ENCODE data around the gene SIAH2.

SIAH2 gene

GRCh38 chr3:150757768-150758167 is 5.2 kb downstream of the SIAH2 start:
- TF ChIP-seq CTCF (IDR thresholded peaks at IDR 0.05; ENCODE audit: low read depth, low read length), result no peak
- DNase-seq (ENCODE audit: extremely low read depth, low read depth), result no peak

- DNase-seq (ENCODE audit: extremely low read depth, low read depth), result no peak
- no peak for TF ChIP-seq CTCF (IDR thresholded peaks at IDR 0.05; ENCODE audit: low read depth, low read length)
Observed at GRCh38 chr3:150757364-150757763, 5.6 kb downstream of the SIAH2 start.

- DNase-seq (ENCODE audit: extremely low read depth, low read depth), result no peak
- no peak for TF ChIP-seq CTCF (IDR thresholded peaks at IDR 0.05; ENCODE audit: low read depth, low read length)
Observed at GRCh38 chr3:150756491-150757059, 6.4 kb downstream of the SIAH2 start.

- TF ChIP-seq CTCF (IDR thresholded peaks at IDR 0.05; ENCODE audit: low read depth, low read length), result no peak
Observed at GRCh38 chr3:150755902-150756301, 7.1 kb downstream of the SIAH2 start.

GRCh38 chr3:150754896-150755295 is 8.1 kb downstream of the SIAH2 start:
- no peak for DNase-seq (ENCODE audit: extremely low read depth, low read depth)
- TF ChIP-seq CTCF (IDR thresholded peaks at IDR 0.05; ENCODE audit: low read depth, low read length), result no peak

More at GRCh38 chr3:150755902-150756301, 7.1 kb downstream of the SIAH2 start:
- no peak for DNase-seq (ENCODE audit: extremely low read depth, low read depth)

- no peak for TF ChIP-seq CTCF (IDR thresholded peaks at IDR 0.05; ENCODE audit: low read depth, low read length)
- no peak for DNase-seq (ENCODE audit: extremely low read depth, low read depth)
Observed at GRCh38 chr3:150751781-150752263, 11.1 kb downstream of the SIAH2 start.

- no peak for DNase-seq (ENCODE audit: extremely low read depth, low read depth)
- no peak for TF ChIP-seq CTCF (IDR thresholded peaks at IDR 0.05; ENCODE audit: low read depth, low read length)
Observed at GRCh38 chr3:150749255-150749654, 13.7 kb downstream of the SIAH2 start.
